ENCODE results near the gene EXOC4.

The EXOC4 gene

GRCh38 chr7:133646472-133647315 lies 393.8 kb downstream of the EXOC4 start:
- no peak for DNase-seq

- DNase-seq = no peak
Measured at GRCh38 chr7:133649593-133649992, 396.7 kb downstream of the EXOC4 start.

- no peak for DNase-seq
Measured at GRCh38 chr7:133650069-133650468, 397.2 kb downstream of the EXOC4 start.

GRCh38 chr7:133650487-133651300 lies 397.8 kb downstream of the EXOC4 start:
- no peak for DNase-seq

- DNase-seq = no peak
Measured at GRCh38 chr7:133652547-133652946, 399.7 kb downstream of the EXOC4 start.

- DNase-seq = no peak
Measured at GRCh38 chr7:133654547-133654946, 401.7 kb downstream of the EXOC4 start.

GRCh38 chr7:133662276-133662675 lies 409.4 kb downstream of the EXOC4 start:
- DNase-seq = no peak

GRCh38 chr7:133662830-133663229 lies 410.0 kb downstream of the EXOC4 start:
- DNase-seq = no peak

- no peak for DNase-seq
Measured at GRCh38 chr7:133664528-133664927, 411.6 kb downstream of the EXOC4 start.

GRCh38 chr7:133668296-133669060 lies 415.6 kb downstream of the EXOC4 start:
- no peak for DNase-seq

GRCh38 chr7:133669061-133669455 lies 416.2 kb downstream of the EXOC4 start:
- no peak for DNase-seq

- DNase-seq = no peak
Measured at GRCh38 chr7:133670250-133670649, 417.4 kb downstream of the EXOC4 start.

GRCh38 chr7:133672866-133673265 lies 420.0 kb downstream of the EXOC4 start:
- DNase-seq = no peak

- no peak for DNase-seq
Measured at GRCh38 chr7:133674079-133674763, 421.3 kb downstream of the EXOC4 start.

GRCh38 chr7:133675510-133676218 lies 422.8 kb downstream of the EXOC4 start:
- DNase-seq = no peak

GRCh38 chr7:133676805-133677370 lies 424.0 kb downstream of the EXOC4 start:
- no peak for DNase-seq

- DNase-seq = no peak
Measured at GRCh38 chr7:133678137-133678814, 425.4 kb downstream of the EXOC4 start.

GRCh38 chr7:133679977-133680376 lies 427.1 kb downstream of the EXOC4 start:
- DNase-seq = no peak

- DNase-seq = no peak
Measured at GRCh38 chr7:133681529-133681928, 428.7 kb downstream of the EXOC4 start.

GRCh38 chr7:133682364-133683181 lies 429.7 kb downstream of the EXOC4 start:
- no peak for DNase-seq
